CD4-positive, CD25-positive, alpha-beta regulatory T cell (primary cell): ENCODE results near the gene ACTL10. TPM values are rescaled to one million over a fixed set of nuclear protein-coding genes. Genes with fewer than 3 reads are reported as not detected.
A peak's percentile ranks its signal among the peaks of the same experiment; 100 is the strongest.
"Not testable (repeated sequence)": the region's sequence is repeated elsewhere in the genome, so short reads cannot be mapped to it uniquely, and the experiment has no call there.

Source experiments
- ATAC-seq, 2 donors: fragments of 150-1000 bp; cut with Tn5 transposase; one replicate each; pipeline ENCODE4 v1.10.0; 2021; ENCODE audit warnings: low read depth in 2 of 2, moderate number of reproducible peaks in 2 of 2, moderate library complexity in 1 of 2
- DNase-seq, 3 donors: peaks; one replicate each; pipeline versions ENCODE4 v3.0.0 to v3.0.0-alpha.2; 2012 to 2022; ENCODE audit warnings: mixed read lengths in 1 of 3
- H3K27ac ChIP-seq: one replicate; pipeline ENCODE4 v1.7.0; 2013; ENCODE audit warnings: mild to moderate bottlenecking, low read length; ENCODE audit not compliant: insufficient read depth, poor library complexity, severe bottlenecking
- H3K27me3 ChIP-seq: one replicate; pipeline ENCODE4 v1.7.0; 2013; ENCODE audit warnings: low read length; ENCODE audit not compliant: control insufficient read depth, insufficient read depth
- H3K36me3 ChIP-seq: one replicate; pipeline ENCODE4 v1.7.0; 2013; ENCODE audit warnings: mild to moderate bottlenecking, low read length, moderate library complexity; ENCODE audit not compliant: control insufficient read depth, insufficient read depth
- H3K4me1 ChIP-seq: 2 replicates; pipeline ENCODE4 v1.7.0; 2013; ENCODE audit warnings: mild to moderate bottlenecking, low read length; ENCODE audit not compliant: insufficient read depth, control insufficient read depth, poor library complexity, severe bottlenecking
- H3K4me3 ChIP-seq: one replicate; pipeline ENCODE4 v1.7.0; 2013; ENCODE audit warnings: low read depth, mild to moderate bottlenecking, low read length, moderate library complexity
- H3K9me3 ChIP-seq, 2 experiments: 1 replicate in 1 of 2; 2 replicates in 1 of 2; pipeline ENCODE4 v1.7.0; 2013; ENCODE audit warnings: low read length in 2 of 2, mild to moderate bottlenecking in 1 of 2, moderate library complexity in 1 of 2; ENCODE audit not compliant: control insufficient read depth in 2 of 2
- H3K27ac Mint-ChIP-seq, 3 donors: one replicate each; pipeline ENCODE4 v1.8.0; 2020 to 2022; ENCODE audit warnings: mild to moderate bottlenecking in 3 of 3, mixed read lengths in 3 of 3, moderate library complexity in 2 of 3
- H3K27me3 Mint-ChIP-seq: one replicate; pipeline ENCODE4 v1.8.0; 2022; ENCODE audit warnings: mild to moderate bottlenecking, mixed read lengths
- H3K36me3 Mint-ChIP-seq: one replicate; pipeline ENCODE4 v1.8.0; 2020; ENCODE audit warnings: mixed read lengths
- H3K4me1 Mint-ChIP-seq, 4 donors: one replicate each; pipeline ENCODE4 v1.8.0; 2020 to 2022; ENCODE audit warnings: mixed read lengths in 4 of 4, mild to moderate bottlenecking in 1 of 4
- H3K4me3 Mint-ChIP-seq, 4 donors: one replicate each; pipeline ENCODE4 v1.8.0; 2020 to 2022; ENCODE audit warnings: mild to moderate bottlenecking in 4 of 4, mixed read lengths in 4 of 4, moderate library complexity in 3 of 4
- H3K9me3 Mint-ChIP-seq, 7 donors: one replicate each; pipeline ENCODE4 v1.8.0; 2020 to 2022; ENCODE audit warnings: mixed read lengths in 7 of 7, mild to moderate bottlenecking in 3 of 7, moderate library complexity in 2 of 7
- polyA plus RNA-seq, 4 donors: library from polyadenylated mRNA; unstranded; fragments of 300-500 nt; fragmentation: Illumina TruSeq; gene quantifications; one replicate each; pipeline ENCODE4 v1.2.3, GENCODE V29; 2021
- total RNA-seq: library from RNA; stranded (reverse); gene quantifications from one replicate; pipeline ENCODE4 v1.2.3, GENCODE V29; 2022

ACTL10 gene
- total and polyA plus RNA-seq, 5 donors from 2014 or later, result 2.0 to 11.6 (median 8.4) TPM

GRCh38 chr20:33629979-33630378 lies 36.8 kb upstream of the ACTL10 start:
- no peak for DNase-seq
- ATAC-seq, result no peak
- Histone ChIP-seq H3K27me3 (no peaks in the 10 kb centered on the region), H3K9me3 (no peaks in the 10 kb centered on the region), H3K36me3 (peaks cover 51% of the 10 kb centered on the region), H3K4me3 (no peak overlapping the region), H3K4me1 (peaks cover 6% of the 10 kb centered on the region), H3K27ac (no peak overlapping the region)
- Mint-ChIP-seq H3K36me3 (peaks cover 42% of the 10 kb centered on the region), H3K27ac (peak overlapping the region in 1 of 3 donors; percentile 79), H3K4me3 (no peak overlapping the region), H3K27me3 (no peaks in the 10 kb centered on the region), H3K9me3 (no peaks in the 10 kb centered on the region), H3K4me1 (peaks cover 9 to 19% (median 12%) of the 10 kb centered on the region in 4 donors)

GRCh38 chr20:33630507-33630906 lies 36.2 kb upstream of the ACTL10 start:
- no peak overlapping the region for H3K4me3 Mint-ChIP-seq
- H3K36me3 ChIP-seq, result peaks cover 49% of the 10 kb centered on the region

GRCh38 chr20:33631910-33632309 lies 34.8 kb upstream of the ACTL10 start:
- H3K9me3 ChIP-seq, DNase-seq, H3K27me3 ChIP-seq, H3K27ac ChIP-seq, H3K4me1 ChIP-seq, H3K4me3 Mint-ChIP-seq, H3K4me3 ChIP-seq, H3K27me3 Mint-ChIP-seq, H3K9me3 Mint-ChIP-seq, ATAC-seq: not testable (repeated sequence)
- Mint-ChIP-seq H3K27ac (peak overlapping the region in 1 of 3 donors; percentile 14), H3K4me1 (peaks cover 3 to 15% (median 5%) of the 10 kb centered on the region in 4 donors), H3K36me3 (peaks cover 43% of the 10 kb centered on the region)
- H3K36me3 ChIP-seq, result peaks cover 48% of the 10 kb centered on the region

More at GRCh38 chr20:33630507-33630906, 36.2 kb upstream of the ACTL10 start:
- H3K36me3 Mint-ChIP-seq, result peaks cover 39% of the 10 kb centered on the region
- H3K27me3 Mint-ChIP-seq, result no peaks in the 10 kb centered on the region
- H3K27ac ChIP-seq, result no peak overlapping the region
- no peak for ATAC-seq
- H3K27ac Mint-ChIP-seq, result peak overlapping the region in 1 of 3 donors; percentile 79
- H3K9me3 Mint-ChIP-seq, result no peaks in the 10 kb centered on the region
- H3K4me1 ChIP-seq, result peaks cover 5% of the 10 kb centered on the region
- H3K27me3 ChIP-seq, result no peaks in the 10 kb centered on the region
- no peaks in the 10 kb centered on the region for H3K9me3 ChIP-seq
- H3K4me1 Mint-ChIP-seq, result peaks cover 5 to 15% (median 7%) of the 10 kb centered on the region in 4 donors
- no peak for DNase-seq
- H3K4me3 ChIP-seq, result no peak overlapping the region

- Histone ChIP-seq H3K4me1 (peaks cover 5% of the 10 kb centered on the region), H3K36me3 (peaks cover 41% of the 10 kb centered on the region), H3K4me3 (no peak overlapping the region), H3K27ac (no peak overlapping the region), H3K9me3 (no peaks in the 10 kb centered on the region), H3K27me3 (no peaks in the 10 kb centered on the region)
- Mint-ChIP-seq H3K27ac (peak overlapping the region in 1 of 3 donors; percentile 57), H3K27me3 (no peaks in the 10 kb centered on the region), H3K36me3 (peaks cover 43% of the 10 kb centered on the region), H3K4me1 (peaks cover 3 to 9% (median 5%) of the 10 kb centered on the region in 4 donors), H3K4me3 (no peak overlapping the region), H3K9me3 (no peaks in the 10 kb centered on the region)
- ATAC-seq, result no peak
- no peak for DNase-seq
Measured at GRCh38 chr20:33635341-33635740, 31.4 kb upstream of the ACTL10 start.

GRCh38 chr20:33636776-33637175 lies 30.0 kb upstream of the ACTL10 start:
- peaks cover 36% of the 10 kb centered on the region for H3K36me3 Mint-ChIP-seq

GRCh38 chr20:33640287-33640686 lies 26.5 kb upstream of the ACTL10 start:
- Mint-ChIP-seq H3K4me3 (no peak overlapping the region), H3K27me3 (no peaks in the 10 kb centered on the region), H3K4me1 (peaks cover 0 to 6% (median 2%) of the 10 kb centered on the region in 4 donors), H3K36me3 (peaks cover 38% of the 10 kb centered on the region), H3K27ac (no peak overlapping the region), H3K9me3 (no peaks in the 10 kb centered on the region)
- Histone ChIP-seq H3K36me3 (peaks cover 59% of the 10 kb centered on the region), H3K27me3 (no peaks in the 10 kb centered on the region), H3K4me3 (no peak overlapping the region), H3K27ac (no peak overlapping the region), H3K4me1 (no peaks in the 10 kb centered on the region), H3K9me3 (no peaks in the 10 kb centered on the region)
- DNase-seq, result no peak
- no peak for ATAC-seq

More at GRCh38 chr20:33636776-33637175, 30.0 kb upstream of the ACTL10 start:
- Mint-ChIP-seq H3K27me3 (no peaks in the 10 kb centered on the region), H3K27ac (peak overlapping the region in 1 of 3 donors; percentile 28), H3K9me3 (no peaks in the 10 kb centered on the region), H3K4me1 (peaks cover 3 to 9% (median 7%) of the 10 kb centered on the region in 4 donors), H3K4me3 (no peak overlapping the region)
- H3K9me3 ChIP-seq, result no peaks in the 10 kb centered on the region
- no peak for ATAC-seq
- no peak for DNase-seq
- H3K4me1 ChIP-seq, result peaks cover 5% of the 10 kb centered on the region
- peaks cover 48% of the 10 kb centered on the region for H3K36me3 ChIP-seq
- H3K27me3 ChIP-seq, result no peaks in the 10 kb centered on the region
- H3K4me3 ChIP-seq, result no peak overlapping the region
- H3K27ac ChIP-seq, result no peak overlapping the region

GRCh38 chr20:33644313-33645071 lies 22.3 kb upstream of the ACTL10 start:
- H3K4me1 Mint-ChIP-seq, result peaks cover 3 to 30% (median 13%) of the 10 kb centered on the region in 4 donors
- peak overlapping the region in 1 of 3 donors; percentile 79 for H3K27ac Mint-ChIP-seq
- H3K4me3 ChIP-seq, result no peak overlapping the region
- peaks cover 23% of the 10 kb centered on the region for H3K36me3 Mint-ChIP-seq
- peaks cover 11% of the 10 kb centered on the region for H3K4me1 ChIP-seq
- H3K9me3 ChIP-seq, result no peaks in the 10 kb centered on the region
- no peak overlapping the region for H3K4me3 Mint-ChIP-seq
- no peaks in the 10 kb centered on the region for H3K27me3 Mint-ChIP-seq
- H3K36me3 ChIP-seq, result peaks cover 40% of the 10 kb centered on the region
- no peaks in the 10 kb centered on the region for H3K27me3 ChIP-seq
- no peak for ATAC-seq
- no peak overlapping the region for H3K27ac ChIP-seq
- no peaks in the 10 kb centered on the region for H3K9me3 Mint-ChIP-seq
- DNase-seq, result no peak

GRCh38 chr20:33645072-33645358 lies 21.7 kb upstream of the ACTL10 start:
- Mint-ChIP-seq H3K4me1 (peaks cover 3 to 35% (median 14%) of the 10 kb centered on the region in 4 donors), H3K27ac (peak overlapping the region in 1 of 3 donors; percentile 79), H3K9me3 (no peaks in the 10 kb centered on the region), H3K36me3 (peaks cover 19% of the 10 kb centered on the region), H3K4me3 (no peak overlapping the region), H3K27me3 (no peaks in the 10 kb centered on the region)
- no peak overlapping the region for H3K27ac ChIP-seq
- peaks cover 14% of the 10 kb centered on the region for H3K4me1 ChIP-seq
- peaks cover 34% of the 10 kb centered on the region for H3K36me3 ChIP-seq
- ATAC-seq (no peak), DNase-seq (no peak)
- no peaks in the 10 kb centered on the region for H3K27me3 ChIP-seq
- H3K4me3 ChIP-seq, result no peak overlapping the region
- no peaks in the 10 kb centered on the region for H3K9me3 ChIP-seq
